Measurements from ENCODE around the gene ADIPOR1.
"Not testable (repeated sequence)": the region's sequence is repeated elsewhere in the genome, so short reads cannot be mapped to it uniquely, and the experiment has no call there.

DNA sequence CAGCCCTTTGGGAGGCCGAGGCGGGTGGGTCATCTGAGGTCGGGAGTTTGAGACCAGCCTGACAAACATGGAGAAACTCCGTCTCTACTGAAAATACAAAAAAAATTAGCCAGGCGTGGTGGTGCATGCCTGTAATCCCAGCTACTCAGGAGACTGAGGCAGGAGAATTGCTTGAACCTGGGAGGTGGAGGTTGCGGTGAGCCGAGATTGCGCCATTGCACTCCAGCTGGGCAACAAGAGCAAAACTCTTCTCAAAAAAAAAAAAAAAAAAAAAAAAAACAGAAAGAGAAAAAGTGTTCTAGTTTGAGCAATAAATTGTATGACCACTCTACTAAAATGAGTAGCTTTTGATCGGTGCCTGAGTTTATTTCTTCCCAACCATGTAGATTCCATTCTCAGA, 28.0 kb upstream of the ADIPOR1 start:
- TF ChIP-seq, protein P1, sequence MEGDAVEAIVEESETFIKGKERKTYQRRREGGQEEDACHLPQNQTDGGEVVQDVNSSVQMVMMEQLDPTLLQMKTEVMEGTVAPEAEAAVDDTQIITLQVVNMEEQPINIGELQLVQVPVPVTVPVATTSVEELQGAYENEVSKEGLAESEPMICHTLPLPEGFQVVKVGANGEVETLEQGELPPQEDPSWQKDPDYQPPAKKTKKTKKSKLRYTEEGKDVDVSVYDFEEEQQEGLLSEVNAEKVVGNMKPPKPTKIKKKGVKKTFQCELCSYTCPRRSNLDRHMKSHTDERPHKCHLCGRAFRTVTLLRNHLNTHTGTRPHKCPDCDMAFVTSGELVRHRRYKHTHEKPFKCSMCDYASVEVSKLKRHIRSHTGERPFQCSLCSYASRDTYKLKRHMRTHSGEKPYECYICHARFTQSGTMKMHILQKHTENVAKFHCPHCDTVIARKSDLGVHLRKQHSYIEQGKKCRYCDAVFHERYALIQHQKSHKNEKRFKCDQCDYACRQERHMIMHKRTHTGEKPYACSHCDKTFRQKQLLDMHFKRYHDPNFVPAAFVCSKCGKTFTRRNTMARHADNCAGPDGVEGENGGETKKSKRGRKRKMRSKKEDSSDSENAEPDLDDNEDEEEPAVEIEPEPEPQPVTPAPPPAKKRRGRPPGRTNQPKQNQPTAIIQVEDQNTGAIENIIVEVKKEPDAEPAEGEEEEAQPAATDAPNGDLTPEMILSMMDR (IDR thresholded peaks at IDR 0.05) = not testable (repeated sequence)
- not testable (repeated sequence) for TF ChIP-seq POLR2A, POLR2AphosphoS5 (IDR thresholded peaks at IDR 0.05)
